Mesenchymal stem cell (in vitro differentiated cells and primary cell): ENCODE results near the gene EYA2.

Source experiments
- DNase-seq: peaks from one replicate; pipeline ENCODE4 v3.0.0-alpha.2; 2013
- H2AFZ ChIP-seq: one replicate; pipeline ENCODE4 v1.6.1; 2013; ENCODE audit warnings: low read depth, mild to moderate bottlenecking, control low read depth, inconsistent platforms, low read length, moderate library complexity
- H2AK5ac ChIP-seq: 2 replicates; pipeline ENCODE4 v1.6.1; 2013; ENCODE audit warnings: low read length, moderate library complexity, mild to moderate bottlenecking, inconsistent platforms; ENCODE audit not compliant: severe bottlenecking
- H2BK120ac ChIP-seq: one replicate; pipeline ENCODE4 v1.6.1; 2013; ENCODE audit warnings: low read depth, mild to moderate bottlenecking, inconsistent platforms, low read length, moderate library complexity
- H2BK12ac ChIP-seq, 2 experiments: one replicate each; pipeline ENCODE4 v1.6.1; 2013; ENCODE audit warnings: inconsistent platforms in 2 of 2, low read length in 2 of 2, mild to moderate bottlenecking in 2 of 2, moderate library complexity in 2 of 2, control low read depth in 1 of 2
- H2BK15ac ChIP-seq: one replicate; pipeline ENCODE4 v1.6.1; 2013; ENCODE audit warnings: mild to moderate bottlenecking, low read depth, inconsistent platforms; ENCODE audit not compliant: poor library complexity, severe bottlenecking
- H2BK5ac ChIP-seq: 2 replicates; pipeline ENCODE4 v1.6.1; 2013; ENCODE audit warnings: low read depth, mild to moderate bottlenecking, low read length, control low read depth, inconsistent platforms; ENCODE audit not compliant: poor library complexity, severe bottlenecking
- H3K14ac ChIP-seq, 2 experiments: one replicate each; pipeline ENCODE4 v1.6.1; 2013; ENCODE audit warnings: inconsistent platforms in 2 of 2, low read length in 2 of 2, control low read depth in 1 of 2, mild to moderate bottlenecking in 1 of 2, moderate library complexity in 1 of 2
- H3K18ac ChIP-seq, 2 experiments: one replicate each; pipeline ENCODE4 v1.6.1; 2013; ENCODE audit warnings: inconsistent platforms in 2 of 2, low read length in 2 of 2, control low read depth in 1 of 2, low read depth in 1 of 2, mild to moderate bottlenecking in 1 of 2
- H3K23ac ChIP-seq, 2 experiments: one replicate each; pipeline ENCODE4 v1.6.1; 2013; ENCODE audit warnings: inconsistent platforms in 2 of 2, low read length in 2 of 2, mild to moderate bottlenecking in 2 of 2, moderate library complexity in 2 of 2, control low read depth in 1 of 2
- H3K27ac ChIP-seq: 2 replicates; pipeline ENCODE4 v1.5.1; 2013; ENCODE audit warnings: mild to moderate bottlenecking, moderate library complexity, low read length, control low read depth, inconsistent platforms; ENCODE audit not compliant: poor library complexity, severe bottlenecking
- H3K27me3 ChIP-seq, 2 experiments: 2 replicates each; pipeline versions ENCODE4 v1.6.1 to v1.7.0; 2013; ENCODE audit warnings: low read length in 2 of 2, mild to moderate bottlenecking in 2 of 2, moderate library complexity in 2 of 2, control low read depth in 1 of 2, inconsistent platforms in 1 of 2; ENCODE audit not compliant: control insufficient read depth in 1 of 2, insufficient read depth in 1 of 2
- H3K36me3 ChIP-seq, 2 experiments: 2 replicates each; pipeline versions ENCODE4 v1.6.1 to v1.7.0; 2013; ENCODE audit warnings: low read length in 2 of 2, control low read depth in 1 of 2, inconsistent platforms in 1 of 2, low read depth in 1 of 2, mild to moderate bottlenecking in 1 of 2; ENCODE audit not compliant: insufficient read depth in 2 of 2, control insufficient read depth in 1 of 2
- H3K4ac ChIP-seq, 2 experiments: one replicate each; pipeline ENCODE4 v1.6.1; 2013; ENCODE audit warnings: inconsistent platforms in 2 of 2, low read length in 2 of 2, mild to moderate bottlenecking in 2 of 2, moderate library complexity in 2 of 2, control low read depth in 1 of 2, low read depth in 1 of 2
- H3K4me1 ChIP-seq: 2 replicates; pipeline ENCODE4 v1.6.1; 2013; ENCODE audit warnings: low read depth, low read length, control low read depth; ENCODE audit not compliant: control insufficient read depth, insufficient read depth
- H3K4me2 ChIP-seq: 2 replicates; pipeline ENCODE4 v1.6.1; 2013; ENCODE audit warnings: low read length, mild to moderate bottlenecking, inconsistent platforms; ENCODE audit not compliant: poor library complexity, severe bottlenecking
- H3K4me3 ChIP-seq, 2 experiments: 2 replicates each; pipeline versions ENCODE4 v1.5.1 to v1.7.0; 2013; ENCODE audit warnings: low read length in 2 of 2, mild to moderate bottlenecking in 2 of 2, control low read depth in 1 of 2, low read depth in 1 of 2; ENCODE audit not compliant: insufficient read depth in 1 of 2
- H3K79me1 ChIP-seq: replicated peaks from 2 replicates; pipeline ENCODE4 v1.6.1; 2013; ENCODE audit warnings: mild to moderate bottlenecking, control low read depth, low read length, inconsistent platforms; ENCODE audit not compliant: poor library complexity, severe bottlenecking
- H3K9ac ChIP-seq: 2 replicates; pipeline ENCODE4 v1.7.0; 2013; ENCODE audit warnings: mild to moderate bottlenecking, low read length, moderate library complexity
- H3K9me3 ChIP-seq: 2 replicates; pipeline ENCODE4 v1.7.0; 2013; ENCODE audit warnings: mild to moderate bottlenecking, low read length; ENCODE audit not compliant: control insufficient read depth
- H4K8ac ChIP-seq: one replicate; pipeline ENCODE4 v1.6.1; 2013; ENCODE audit warnings: inconsistent platforms, mild to moderate bottlenecking, low read length, moderate library complexity
- H4K91ac ChIP-seq: one replicate; pipeline ENCODE4 v1.6.1; 2013; ENCODE audit warnings: mild to moderate bottlenecking, low read length, inconsistent platforms
- WGBS: methylation state at CpG from one replicate; pipeline ENCODE4 v1.1.7; 2013; ENCODE audit warnings: mixed read lengths; 5-methylcytosine and 5-hydroxymethylcytosine counted together

The EYA2 gene

DNA sequence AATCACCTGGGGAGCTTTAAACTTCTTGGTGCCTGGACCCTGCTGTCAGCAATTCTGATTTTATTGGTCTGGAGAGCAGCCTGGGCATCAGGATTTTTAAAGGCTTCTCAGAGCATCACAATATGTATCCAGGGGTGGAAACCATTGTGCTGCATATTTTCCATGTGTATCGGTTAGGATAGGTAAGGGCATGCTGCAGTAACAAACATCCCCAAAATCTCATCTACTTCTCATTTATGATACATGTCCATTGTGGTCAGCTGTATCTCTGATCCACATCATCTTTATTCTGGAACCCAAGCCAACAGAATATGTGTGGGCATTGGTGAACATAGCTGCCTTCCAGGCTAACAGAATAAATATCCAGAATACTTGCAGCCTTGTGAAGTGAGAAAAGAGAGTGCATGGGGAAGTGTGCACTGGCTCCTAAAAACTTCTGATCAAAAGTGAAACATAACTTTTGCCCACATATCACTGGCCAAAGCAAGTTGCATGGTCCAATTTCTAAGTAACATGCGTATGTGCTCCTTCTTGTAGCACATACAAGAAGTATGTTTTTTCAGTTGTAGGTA is 246.8 kb downstream of the EYA2 start:
- Histone ChIP-seq H3K79me1 (no peaks in the 10 kb centered on the region), H3K27ac (no peak overlapping the region), H3K14ac (no peak overlapping the region), H2AK5ac (no peak overlapping the region), H2BK12ac (no peak overlapping the region), H2BK15ac (no peak overlapping the region), H4K8ac (no peak overlapping the region), H3K9ac (no peak overlapping the region), H3K9me3 (peaks cover 4% of the 10 kb centered on the region), H4K91ac (no peak overlapping the region), H3K23ac (no peak overlapping the region), H3K4ac (no peak overlapping the region), H3K4me2 (no peak overlapping the region), H2AFZ (no peak overlapping the region), H3K4me1 (peaks cover under 1% of the 10 kb centered on the region), H2BK5ac (no peak overlapping the region), H3K27me3 (peaks cover 0 to 16% of the 10 kb centered on the region in 2 experiments), H2BK120ac (no peak overlapping the region), H3K36me3 (no peaks in the 10 kb centered on the region), H3K4me3 (no peak overlapping the region), H3K18ac (no peak overlapping the region)
- no peak for DNase-seq
- WGBS, result 100% methylated on average over 1 of the region's 2 CpGs

DNA sequence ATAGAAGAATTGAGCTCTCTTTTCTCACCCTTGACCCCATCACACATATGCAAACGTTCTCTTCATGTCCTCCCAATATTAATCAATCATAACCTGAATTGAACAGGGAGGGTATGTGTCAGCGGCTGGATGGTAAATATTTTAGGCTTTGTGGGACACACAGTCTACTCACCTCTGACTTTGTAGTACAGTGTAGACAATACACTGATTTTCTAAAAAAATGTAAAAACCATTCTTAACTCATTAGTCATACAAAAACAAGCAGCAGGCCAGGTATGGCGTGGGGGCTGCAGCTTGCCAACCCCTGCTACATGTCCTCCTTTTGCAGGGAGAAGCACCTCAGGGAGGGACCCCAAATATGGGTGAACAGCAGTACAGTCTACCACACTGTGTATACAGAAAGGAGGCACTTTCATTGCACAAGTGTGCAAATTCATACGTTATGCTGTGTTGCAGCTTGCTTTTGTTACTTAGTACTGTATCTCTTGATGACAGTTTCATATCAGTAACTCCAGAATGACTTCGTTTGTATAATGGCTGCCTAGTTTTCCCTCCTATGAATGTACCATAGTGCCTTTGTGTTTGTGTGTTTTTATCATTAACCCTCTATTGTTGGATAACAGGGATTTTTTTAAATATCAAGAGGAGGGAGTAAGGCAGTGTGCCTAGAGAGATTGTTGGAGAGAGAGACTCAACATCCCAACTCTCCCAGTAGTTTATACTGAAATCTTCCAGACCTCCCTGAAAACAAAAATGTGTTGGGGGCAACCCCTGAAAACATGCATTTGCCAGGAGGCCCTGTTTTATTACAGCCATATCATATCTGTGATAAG is 247.5 kb downstream of the EYA2 start:
- H3K4ac ChIP-seq, result no peak overlapping the region
- 82% methylated on average over 3 of the region's 5 CpGs for WGBS
- H3K9ac ChIP-seq, result no peak overlapping the region
- no peak overlapping the region for H2BK15ac ChIP-seq
- peaks cover 0 to 16% of the 10 kb centered on the region in 2 experiments for H3K27me3 ChIP-seq
- no peak overlapping the region for H2BK5ac ChIP-seq
- H3K23ac ChIP-seq, result no peak overlapping the region
- no peak overlapping the region for H2AK5ac ChIP-seq
- no peaks in the 10 kb centered on the region for H3K79me1 ChIP-seq
- no peak overlapping the region for H3K4me2 ChIP-seq
- H2BK120ac ChIP-seq, result no peak overlapping the region
- no peak for DNase-seq
- H2BK12ac ChIP-seq, result no peak overlapping the region
- no peak overlapping the region for H3K27ac ChIP-seq
- no peak overlapping the region for H4K8ac ChIP-seq
- peaks cover 3% of the 10 kb centered on the region for H3K4me1 ChIP-seq
- no peak overlapping the region for H3K18ac ChIP-seq
- H3K14ac ChIP-seq, result no peak overlapping the region
- H3K9me3 ChIP-seq, result peaks cover 4% of the 10 kb centered on the region
- no peaks in the 10 kb centered on the region for H3K36me3 ChIP-seq
- no peak overlapping the region for H2AFZ ChIP-seq
- no peak overlapping the region for H4K91ac ChIP-seq
- no peak overlapping the region for H3K4me3 ChIP-seq

GRCh38 chr20:47142774-47143170 is 248.1 kb downstream of the EYA2 start:
- H3K4me1 ChIP-seq, result peaks cover 4% of the 10 kb centered on the region
- no peak overlapping the region for H3K4me3 ChIP-seq
- peaks cover 4% of the 10 kb centered on the region for H3K9me3 ChIP-seq
- no peak overlapping the region for H2AK5ac ChIP-seq
- peaks cover 0 to 16% of the 10 kb centered on the region in 2 experiments for H3K27me3 ChIP-seq
- no peak overlapping the region for H2BK120ac ChIP-seq
- H3K23ac ChIP-seq, result no peak overlapping the region
- H3K4ac ChIP-seq, result no peak overlapping the region
- H2AFZ ChIP-seq, result no peak overlapping the region
- H2BK15ac ChIP-seq, result no peak overlapping the region
- 92% methylated on average over 14 of the region's 14 CpGs for WGBS
- H3K79me1 ChIP-seq, result no peaks in the 10 kb centered on the region
- H3K27ac ChIP-seq, result no peak overlapping the region
- H2BK5ac ChIP-seq, result no peak overlapping the region
- H4K91ac ChIP-seq, result no peak overlapping the region
- H3K36me3 ChIP-seq, result no peaks in the 10 kb centered on the region
- H3K18ac ChIP-seq, result no peak overlapping the region
- no peak for DNase-seq
- H3K4me2 ChIP-seq, result no peak overlapping the region
- H4K8ac ChIP-seq, result no peak overlapping the region
- no peak overlapping the region for H3K9ac ChIP-seq
- H3K14ac ChIP-seq, result no peak overlapping the region
- H2BK12ac ChIP-seq, result no peak overlapping the region

DNA sequence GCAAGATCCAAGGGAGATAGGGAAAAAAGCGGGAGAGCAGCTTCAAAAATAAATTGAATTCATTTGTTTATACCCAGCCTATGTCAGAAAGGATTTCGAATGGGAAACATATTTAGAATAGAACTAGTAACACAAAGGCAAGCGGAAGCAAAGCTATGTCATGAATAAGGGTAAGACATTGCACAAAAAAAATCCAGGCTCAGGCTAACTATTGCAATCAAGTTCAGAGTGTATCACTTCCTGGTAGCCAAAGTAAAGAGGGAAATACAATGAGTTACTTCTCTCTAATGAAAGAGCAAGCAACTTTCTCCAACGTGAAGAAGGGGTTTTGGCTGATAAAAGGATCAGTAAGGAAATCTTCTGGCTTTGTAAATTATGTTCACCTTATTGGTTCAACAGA is 249.0 kb downstream of the EYA2 start:
- no peak overlapping the region for H3K23ac ChIP-seq
- H3K27ac ChIP-seq, result no peak overlapping the region

More for the DNA sequence above, 249.0 kb downstream of the EYA2 start:
- no peak overlapping the region for H3K4me3 ChIP-seq
- H2AK5ac ChIP-seq, result no peak overlapping the region
- no peak for DNase-seq
- no peaks in the 10 kb centered on the region for H3K36me3 ChIP-seq
- no peak overlapping the region for H3K9ac ChIP-seq
- 78% methylated on average over 4 of the region's 4 CpGs for WGBS
- H3K27me3 ChIP-seq, result peaks cover 0 to 19% of the 10 kb centered on the region in 2 experiments
- H3K4me1 ChIP-seq, result peaks cover 4% of the 10 kb centered on the region
- H2BK15ac ChIP-seq, result no peak overlapping the region
- no peak overlapping the region for H3K18ac ChIP-seq
- no peak overlapping the region for H3K4ac ChIP-seq
- no peak overlapping the region for H2AFZ ChIP-seq
- peaks cover 4% of the 10 kb centered on the region for H3K9me3 ChIP-seq
- H3K14ac ChIP-seq, result no peak overlapping the region
- no peak overlapping the region for H2BK120ac ChIP-seq
- no peak overlapping the region for H3K4me2 ChIP-seq
- H2BK12ac ChIP-seq, result no peak overlapping the region
- no peak overlapping the region for H4K91ac ChIP-seq
- no peak overlapping the region for H4K8ac ChIP-seq
- no peak overlapping the region for H2BK5ac ChIP-seq
- H3K79me1 ChIP-seq, result no peaks in the 10 kb centered on the region
